Activated B cell treated with CpG ODN at 0.5 μM for 24 hours (primary cell): Measurements from ENCODE around the gene NUDT3. TPM values are rescaled to one million over a fixed set of nuclear protein-coding genes. Genes with fewer than 3 reads are reported as not detected.
"Not testable (repeated sequence)": the region's sequence is repeated elsewhere in the genome, so short reads cannot be mapped to it uniquely, and the experiment has no call there.

Experiments used
- ATAC-seq: fragments of 200-7000 bp; cut with Tn5 transposase; one replicate; pipeline ENCODE4 v1.10.0; 2021; ENCODE audit warnings: low read depth, mild to moderate bottlenecking, moderate library complexity
- CTCF ChIA-PET: fragments of 350-600 bp; sonication (Branson Sonifier 250); formaldehyde crosslinking; loops from one replicate; lab custom pipeline; 2021; ENCODE audit warnings: antibody characterized with exemption; lab: Charles Lee
- POLR2A ChIA-PET: fragments of 350-600 bp; sonication (Branson Sonifier 250); formaldehyde crosslinking; loops from one replicate; lab custom pipeline; 2021; ENCODE audit warnings: antibody characterized with exemption; lab: Charles Lee
- DNase-seq: peaks from one replicate; pipeline ENCODE4 v3.0.0; 2022
- H3K27ac Mint-ChIP-seq: one replicate; pipeline ENCODE4 v1.8.0; 2020; ENCODE audit warnings: mixed read lengths
- H3K27me3 Mint-ChIP-seq: one replicate; pipeline ENCODE4 v1.8.0; 2021; ENCODE audit warnings: mixed read lengths
- H3K36me3 Mint-ChIP-seq: one replicate; pipeline ENCODE4 v1.8.0; 2021; ENCODE audit warnings: low read depth, mixed read lengths
- H3K4me1 Mint-ChIP-seq: one replicate; pipeline ENCODE4 v1.8.0; 2021; ENCODE audit warnings: mixed read lengths
- H3K4me3 Mint-ChIP-seq: one replicate; pipeline ENCODE4 v1.8.0; 2020; ENCODE audit warnings: mild to moderate bottlenecking, mixed read lengths
- H3K9me3 Mint-ChIP-seq: one replicate; pipeline ENCODE4 v1.8.0; 2020; ENCODE audit warnings: mixed read lengths
- CTCF ChIP-seq: fragments of 200-600 bp; IDR thresholded peaks from one replicate; pipeline ENCODE4 v1.8.0; 2022; ENCODE audit warnings: antibody characterized with exemption, mild to moderate bottlenecking
- intact Hi-C: fragments of 100-400 bp; cut with micrococcal nuclease; formaldehyde crosslinking; loops from one replicate; pipeline ENCODE4 v1.15.1; 2024
- total RNA-seq: library from RNA; stranded (reverse); gene quantifications from 2 replicates; pipeline ENCODE4 v1.2.3, GENCODE V29; 2022

Gene NUDT3
- total RNA-seq, 1 donor from 2014 or later: 27.0 TPM

DNA sequence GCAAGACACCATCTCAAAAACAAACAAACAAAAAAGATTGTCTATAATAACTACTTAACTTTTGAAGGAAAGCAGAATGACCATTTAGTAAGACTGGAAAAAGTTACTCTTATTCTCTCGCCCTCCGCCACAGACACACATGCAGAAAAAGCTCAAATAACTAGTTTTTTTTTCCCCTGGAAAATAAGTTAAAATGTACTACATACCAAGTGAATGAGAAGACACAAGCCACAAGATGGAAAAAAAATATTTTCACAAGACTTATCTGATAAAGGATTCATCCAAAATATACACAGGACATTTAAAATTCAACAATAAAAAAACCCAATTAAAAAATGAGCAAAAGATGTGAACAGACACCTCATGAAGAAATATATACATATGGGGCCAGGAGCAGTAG lies 31.9 kb downstream of the NUDT3 start:
- H3K4me1 Mint-ChIP-seq: peaks cover 54% of the 10 kb centered on the region
- no peak overlapping the region for H3K27ac Mint-ChIP-seq
- H3K36me3 Mint-ChIP-seq: no peaks in the 10 kb centered on the region
- ATAC-seq (no peak), DNase-seq (no peak)
- H3K27me3 Mint-ChIP-seq: no peaks in the 10 kb centered on the region
- no peak overlapping the region for H3K4me3 Mint-ChIP-seq
- ChIA-PET CTCF (no interaction called here), POLR2A (no interaction called here)
- TF ChIP-seq CTCF: no peak
- H3K9me3 Mint-ChIP-seq: no peaks in the 10 kb centered on the region
- intact Hi-C loops: no loop called here

GRCh38 chr6:34359418-34360158 lies 32.9 kb downstream of the NUDT3 start:
- Mint-ChIP-seq H3K4me1 (peaks cover 51% of the 10 kb centered on the region), H3K27ac (no peak overlapping the region), H3K9me3 (no peaks in the 10 kb centered on the region), H3K27me3 (no peaks in the 10 kb centered on the region), H3K4me3 (no peak overlapping the region), H3K36me3 (no peaks in the 10 kb centered on the region)
- ChIA-PET CTCF (no interaction called here), POLR2A (interaction anchor here (0.6 to 0.7 kb wide), 2 partner anchors 28 to 166 kb away, joined by 4 to 9 read pairs; no protein-coding TSS in a partner anchor)
- intact Hi-C loops: no loop called here
- TF ChIP-seq CTCF: no peak
- no peak for DNase-seq
- no peak for ATAC-seq

- Mint-ChIP-seq H3K9me3 (no peaks in the 10 kb centered on the region), H3K36me3 (no peaks in the 10 kb centered on the region), H3K4me3 (no peak overlapping the region), H3K27me3 (no peaks in the 10 kb centered on the region), H3K4me1 (peaks cover 42% of the 10 kb centered on the region), H3K27ac (no peak overlapping the region)
- TF ChIP-seq CTCF: no peak
- DNase-seq: no peak
- ATAC-seq: no peak
- CTCF ChIA-PET: no interaction called here
- POLR2A ChIA-PET: no interaction called here
- intact Hi-C loops: no loop called here
These were observed 34.0 kb downstream of the NUDT3 start for GRCh38 chr6:34358389-34358905.

DNA sequence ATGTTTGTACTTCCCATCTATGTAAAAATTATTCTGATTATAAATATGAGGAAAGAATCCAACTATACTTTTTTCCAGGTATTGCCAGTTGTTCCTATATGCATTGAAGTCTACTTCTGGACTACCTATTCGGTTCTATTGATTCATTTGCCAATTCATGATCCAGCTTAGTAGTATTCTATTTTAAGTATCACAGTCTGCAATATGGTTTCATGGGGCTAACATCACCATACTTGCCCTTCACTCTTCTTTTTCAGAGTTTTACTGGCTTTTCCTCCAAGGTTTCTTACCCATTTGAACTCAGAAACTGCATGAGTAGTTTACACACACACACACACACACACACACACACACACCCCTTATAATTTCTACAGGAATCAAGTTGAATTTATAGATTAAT lies 34.5 kb downstream of the NUDT3 start:
- ATAC-seq (no peak), DNase-seq (no peak)
- H3K4me3 Mint-ChIP-seq: no peak overlapping the region
- POLR2A ChIA-PET: interaction anchor here (0.7 kb wide), 1 partner anchor 1116 kb away, joined by 3 read pairs; no protein-coding TSS in a partner anchor
- H3K9me3 Mint-ChIP-seq: no peaks in the 10 kb centered on the region
- TF ChIP-seq CTCF: no peak
- intact Hi-C loops: no loop called here
- no peaks in the 10 kb centered on the region for H3K36me3 Mint-ChIP-seq
- peaks cover 41% of the 10 kb centered on the region for H3K4me1 Mint-ChIP-seq
- H3K27ac Mint-ChIP-seq: no peak overlapping the region
- H3K27me3 Mint-ChIP-seq: no peaks in the 10 kb centered on the region
- CTCF ChIA-PET: no interaction called here

DNA sequence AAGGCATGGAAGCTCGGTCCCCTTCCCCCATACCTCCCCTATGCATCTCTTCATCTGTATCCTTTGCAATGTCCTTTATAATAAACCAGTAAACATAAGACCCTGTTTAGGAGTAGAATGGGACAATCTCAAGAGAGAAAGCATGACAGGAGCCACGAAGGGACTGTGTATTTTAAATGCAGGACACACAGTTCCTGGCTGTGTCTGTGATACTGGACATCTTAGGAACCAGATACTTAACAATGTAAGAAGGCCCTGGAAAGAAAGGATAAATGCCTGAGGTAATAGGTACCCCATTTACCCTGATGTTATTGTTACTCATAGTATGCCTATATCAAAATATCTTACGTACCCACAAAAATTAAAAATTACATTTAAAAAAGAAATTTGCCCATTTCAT lies 36.6 kb downstream of the NUDT3 start:
- no peak for TF ChIP-seq CTCF
- Mint-ChIP-seq H3K36me3 (no peaks in the 10 kb centered on the region), H3K27ac (no peak overlapping the region), H3K9me3 (no peaks in the 10 kb centered on the region), H3K27me3 (no peaks in the 10 kb centered on the region), H3K4me3 (no peak overlapping the region), H3K4me1 (peaks cover 34% of the 10 kb centered on the region)
- intact Hi-C loops: no loop called here
- ATAC-seq: no peak
- CTCF ChIA-PET: no interaction called here
- POLR2A ChIA-PET: interaction anchor here (0.7 kb wide), 1 partner anchor 22 kb away, joined by 5 read pairs; no protein-coding TSS in a partner anchor
- DNase-seq: no peak

DNA sequence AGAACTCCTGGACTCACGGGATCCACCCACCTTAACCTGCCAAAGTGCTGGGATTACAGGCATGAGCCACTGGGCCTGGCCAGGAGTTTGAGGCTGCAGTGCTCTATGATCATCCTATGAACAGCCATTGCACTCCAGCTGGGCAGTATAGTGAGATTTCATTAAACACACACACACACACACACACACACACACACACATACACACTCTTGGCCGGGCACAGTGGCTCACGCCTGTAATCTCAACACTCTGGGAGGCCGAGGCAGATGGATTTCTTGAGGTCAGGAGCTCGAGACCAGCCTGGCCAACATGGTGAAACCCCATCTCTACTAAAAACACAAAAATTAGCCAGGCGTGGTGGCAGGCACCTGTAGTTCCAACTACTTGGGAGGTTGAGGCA lies 38.2 kb downstream of the NUDT3 start:
- H3K27ac Mint-ChIP-seq: not testable (repeated sequence)

GRCh38 chr6:34353530-34353929 lies 38.9 kb downstream of the NUDT3 start:
- DNase-seq, H3K27ac Mint-ChIP-seq, ATAC-seq, H3K27me3 Mint-ChIP-seq, CTCF ChIA-PET, H3K36me3 Mint-ChIP-seq, H3K4me3 Mint-ChIP-seq, H3K9me3 Mint-ChIP-seq: not testable (repeated sequence)
- POLR2A ChIA-PET: interaction anchor here (0.7 kb wide), 1 partner anchor 23 kb away, joined by 3 read pairs; no protein-coding TSS in a partner anchor
- intact Hi-C loops: loop anchor here (5.0 kb wide), 1 partner anchor 191 kb away; no protein-coding TSS in a partner anchor
- peaks cover 35% of the 10 kb centered on the region for H3K4me1 Mint-ChIP-seq

More for the DNA sequence above, 38.2 kb downstream of the NUDT3 start:
- CTCF ChIA-PET, H3K27me3 Mint-ChIP-seq, DNase-seq, H3K4me3 Mint-ChIP-seq, H3K9me3 Mint-ChIP-seq, ATAC-seq, POLR2A ChIA-PET, H3K36me3 Mint-ChIP-seq: not testable (repeated sequence)
- intact Hi-C loops: loop anchor here (5.0 kb wide), 1 partner anchor 192 kb away; no protein-coding TSS in a partner anchor
- peaks cover 32% of the 10 kb centered on the region for H3K4me1 Mint-ChIP-seq
